HG03571 (cell line): Measurements from ENCODE around the gene FBXL13.
"Not testable (repeated sequence)": the region's sequence is repeated elsewhere in the genome, so short reads cannot be mapped to it uniquely, and the experiment has no call there.

Experiments
- ATAC-seq: cut with Tn5 transposase; IDR thresholded peaks from one replicate; pipeline ENCODE4 v1.9.1; 2021; ENCODE audit not compliant: unreplicated experiment

The FBXL13 gene

GRCh38 chr7:102866535-102867215 lies 207.9 kb downstream of the FBXL13 start:
- ATAC-seq, result no peak

- ATAC-seq, result no peak
Observed at GRCh38 chr7:102864958-102865357, 209.6 kb downstream of the FBXL13 start.

- no peak for ATAC-seq
Observed at GRCh38 chr7:102860351-102860811, 214.2 kb downstream of the FBXL13 start.

GRCh38 chr7:102859799-102860125 lies 214.8 kb downstream of the FBXL13 start:
- no peak for ATAC-seq

- no peak for ATAC-seq
Observed at GRCh38 chr7:102859084-102859798, 215.4 kb downstream of the FBXL13 start.

GRCh38 chr7:102856036-102856435 lies 218.6 kb downstream of the FBXL13 start:
- no peak for ATAC-seq

- no peak for ATAC-seq
Observed at GRCh38 chr7:102849538-102849937, 225.1 kb downstream of the FBXL13 start.

- no peak for ATAC-seq
Observed at GRCh38 chr7:102849079-102849478, 225.5 kb downstream of the FBXL13 start.

- no peak for ATAC-seq
Observed at GRCh38 chr7:102845346-102845745, 229.2 kb downstream of the FBXL13 start.

GRCh38 chr7:102843850-102844249 lies 230.7 kb downstream of the FBXL13 start:
- ATAC-seq, result peak; percentile 47

- no peak for ATAC-seq
Observed at GRCh38 chr7:102842284-102842683, 232.3 kb downstream of the FBXL13 start.

- no peak for ATAC-seq
Observed at GRCh38 chr7:102841290-102841689, 233.3 kb downstream of the FBXL13 start.

GRCh38 chr7:102840404-102840803 lies 234.2 kb downstream of the FBXL13 start:
- ATAC-seq, result no peak

- not testable (repeated sequence) for ATAC-seq
Observed at GRCh38 chr7:102838572-102839101, 236.0 kb downstream of the FBXL13 start.

GRCh38 chr7:102837802-102838201 lies 236.8 kb downstream of the FBXL13 start:
- ATAC-seq, result no peak

GRCh38 chr7:102836977-102837376 lies 237.6 kb downstream of the FBXL13 start:
- no peak for ATAC-seq

- ATAC-seq, result no peak
Observed at GRCh38 chr7:102836191-102836919, 238.2 kb downstream of the FBXL13 start.

- no peak for ATAC-seq
Observed at GRCh38 chr7:102834999-102835398, 239.6 kb downstream of the FBXL13 start.

GRCh38 chr7:102834466-102834865 lies 240.1 kb downstream of the FBXL13 start:
- ATAC-seq, result no peak

GRCh38 chr7:102833343-102833742 lies 241.3 kb downstream of the FBXL13 start:
- ATAC-seq, result no peak

GRCh38 chr7:102832674-102833073 lies 241.9 kb downstream of the FBXL13 start:
- no peak for ATAC-seq

- no peak for ATAC-seq
Observed at GRCh38 chr7:102830197-102830596, 244.4 kb downstream of the FBXL13 start.
